GM10266 (cell line): ENCODE measurements around the gene ABCD2.

ENCODE experiments used
- DNase-seq: peaks from one replicate; pipeline ENCODE4 v3.0.0; 2012; ENCODE audit errors: extremely low spot score
- CTCF ChIP-seq: IDR thresholded peaks from 2 replicates; pipeline ENCODE4 v1.5.1; 2012; ENCODE audit warnings: mild to moderate bottlenecking, low read depth; ENCODE audit not compliant: control insufficient read depth, insufficient read depth; ENCODE audit errors: missing control alignments

ABCD2 gene

GRCh38 chr12:39503439-39503838, 116.2 kb downstream of the ABCD2 start:
- TF ChIP-seq CTCF: no peak
- no peak for DNase-seq

- DNase-seq: no peak
- no peak for TF ChIP-seq CTCF
Measured at GRCh38 chr12:39502726-39503125, 116.9 kb downstream of the ABCD2 start.
